CD1c-positive myeloid dendritic cell (primary cell): ENCODE data around the gene PDYN.

ENCODE experiments used
- DNase-seq: peaks from one replicate; pipeline ENCODE4 v3.0.0-alpha.2; 2016; ENCODE audit errors: extremely low spot score

Gene PDYN

GRCh38 chr20:1934721-1935573 is 58.9 kb downstream of the PDYN start:
- no peak for DNase-seq

- DNase-seq = peak; percentile 64
Observed at GRCh38 chr20:1934156-1934555, 59.7 kb downstream of the PDYN start.

- DNase-seq = no peak
Observed at GRCh38 chr20:1933465-1933870, 60.4 kb downstream of the PDYN start.

DNA sequence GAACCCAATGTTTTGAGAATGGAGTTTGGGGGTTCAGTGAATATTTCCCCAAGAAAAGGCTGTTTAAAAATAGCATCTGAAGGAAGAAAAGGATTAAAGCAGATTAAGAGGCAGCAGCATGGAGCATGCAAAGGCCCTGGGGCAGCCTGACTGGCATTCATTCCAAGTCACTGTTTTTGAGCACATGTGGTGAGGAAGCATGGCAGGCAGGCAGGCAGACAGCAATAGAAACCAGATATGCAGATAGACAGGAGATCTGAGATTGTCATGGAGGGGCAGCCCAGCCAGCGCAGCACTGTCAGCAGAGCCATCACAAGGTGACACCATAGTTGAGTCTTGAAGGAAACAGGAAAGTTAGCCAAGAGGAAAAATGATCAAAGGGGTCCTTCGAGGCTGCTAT is 60.9 kb downstream of the PDYN start:
- no peak for DNase-seq

DNA sequence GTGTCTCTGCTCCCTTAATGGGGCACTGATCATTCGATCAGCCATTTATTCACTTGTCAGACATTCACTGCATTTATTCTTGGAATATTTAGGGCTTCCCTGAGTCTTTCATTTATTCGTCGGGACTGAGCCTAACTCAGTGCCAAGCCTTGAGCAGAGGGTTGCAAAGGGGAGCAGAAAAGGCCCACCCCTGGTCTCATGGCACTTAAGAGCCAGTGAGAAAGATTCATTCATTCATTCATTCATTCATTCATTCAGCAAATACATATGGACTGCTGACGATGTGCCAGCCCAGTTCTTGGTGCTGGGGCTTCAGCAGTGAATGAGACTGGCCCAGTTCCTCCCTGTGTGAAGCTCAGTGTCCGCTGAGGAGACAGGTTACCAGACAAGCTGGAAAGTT is 62.0 kb downstream of the PDYN start:
- DNase-seq = no peak

GRCh38 chr20:1930165-1930564 is 63.7 kb downstream of the PDYN start:
- DNase-seq = no peak

- no peak for DNase-seq
Observed at GRCh38 chr20:1929460-1929859, 64.4 kb downstream of the PDYN start.

DNA sequence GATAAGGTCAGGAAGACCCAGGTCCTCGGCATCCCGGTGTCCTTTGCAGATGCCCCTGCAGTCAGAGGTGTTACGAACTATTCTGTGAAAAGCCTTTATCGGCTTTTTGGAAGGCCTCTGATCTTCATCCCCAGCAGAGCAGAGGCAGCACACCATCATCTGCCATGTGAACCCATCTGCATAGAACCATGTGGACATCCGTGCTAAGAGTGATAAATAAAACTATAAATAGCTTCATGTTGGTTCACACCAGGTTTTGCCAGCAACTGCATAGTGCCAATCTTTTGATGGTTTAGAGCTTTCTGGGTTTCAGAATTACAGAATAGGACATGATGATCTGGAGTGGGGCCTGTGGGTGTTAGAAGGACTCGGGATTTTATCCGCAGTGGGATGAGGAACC is 65.1 kb downstream of the PDYN start:
- DNase-seq = no peak
